A673 (cell line): ENCODE data around the gene PHF14.

Source experiments
- CTCF ChIP-seq: fragments of 300-800, 200-600 bp; sonication (generic); conservative IDR thresholded peaks from 2 replicates; pipeline ENCODE4 v1.5.1; 2017; ENCODE audit warnings: low read depth, mild to moderate bottlenecking, antibody characterized with exemption, low read length, moderate library complexity, mixed read lengths
- EZH2 ChIP-seq: fragments of 200-600 bp; sonication (generic); IDR thresholded peaks from 2 replicates; pipeline ENCODE4 v1.6.1; 2017; ENCODE audit warnings: borderline replicate concordance, low read depth, mild to moderate bottlenecking, mixed read lengths, antibody characterized with exemption, low read length; ENCODE audit not compliant: poor library complexity, severe bottlenecking

DNA sequence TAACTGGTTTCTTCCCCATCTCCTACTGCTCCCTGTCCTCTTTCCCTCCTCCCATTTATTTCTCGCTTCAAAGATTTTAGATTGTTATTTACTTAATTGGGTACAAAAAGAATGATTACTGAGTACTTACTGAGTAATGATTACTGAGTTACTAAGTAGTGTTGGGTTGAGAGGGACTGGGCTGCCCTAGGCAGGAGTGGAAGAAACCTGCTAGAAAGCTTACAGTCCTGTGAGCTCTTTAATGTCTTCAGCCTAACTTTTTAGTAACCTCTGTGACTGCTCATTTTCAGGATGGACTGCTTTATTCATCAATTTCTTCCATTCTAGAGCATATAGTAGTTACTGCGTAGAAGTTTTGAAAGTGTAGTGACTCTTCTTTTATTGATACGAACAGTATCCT lies 7.6 kb downstream of the PHF14 start:
- TF ChIP-seq CTCF = no peak
- no peak for TF ChIP-seq EZH2
